IMR-90 (cell line): Measurements from ENCODE around the gene APOA4. TPM values are rescaled to one million over a fixed set of nuclear protein-coding genes. Genes with fewer than 3 reads are reported as not detected.

Experiments
- ATAC-seq: fragments of 200-7000 bp; cut with Tn5 transposase; 2 replicates; pipeline ENCODE4 v1.9.1; 2020; ENCODE audit warnings: low read depth, mild to moderate bottlenecking, moderate library complexity
- BruUV-seq: library from RNA; stranded (reverse); fragments of 400-500 nt; replicated peaks from 2 replicates; lab custom pipeline; 2021; lab: Mats Ljungman, UMichigan
- CTCF ChIA-PET: fragments of 300-600 bp; formaldehyde crosslinking; extraction: SDS; loops from one replicate; lab custom pipeline; 2021; ENCODE audit warnings: antibody characterized with exemption; lab: Yijun Ruan, JAX
- POLR2A ChIA-PET: fragments of 300-600 bp; sonication (Branson Sonifier 250); formaldehyde crosslinking; loops from one replicate; lab custom pipeline; 2022; ENCODE audit warnings: antibody characterized with exemption; ENCODE audit not compliant: unreplicated experiment; lab: Charles Lee
- DNase-seq: peaks from one replicate; pipeline ENCODE4 v3.0.0; 2013
- H2AFZ ChIP-seq: replicated peaks from 2 replicates; pipeline ENCODE3; 2013; ENCODE audit warnings: low read length, mild to moderate bottlenecking; ENCODE audit not compliant: poor library complexity
- H2AK5ac ChIP-seq: 2 replicates; pipeline ENCODE4 v1.6.1; 2013; ENCODE audit warnings: low read depth, low read length, inconsistent platforms
- H2AK9ac ChIP-seq: replicated peaks from 2 replicates; pipeline ENCODE3; 2013; ENCODE audit warnings: mild to moderate bottlenecking, low read depth, low read length, moderate library complexity; ENCODE audit not compliant: poor library complexity
- H2BK120ac ChIP-seq: 2 replicates; pipeline ENCODE4 v1.6.1; 2013; ENCODE audit warnings: low read depth, low read length, inconsistent platforms
- H2BK15ac ChIP-seq: 3 replicates; pipeline ENCODE4 v1.6.1; 2013; ENCODE audit warnings: low read depth, low read length, inconsistent platforms
- H2BK20ac ChIP-seq: 2 replicates; pipeline ENCODE4 v1.6.1; 2013; ENCODE audit warnings: low read depth, mild to moderate bottlenecking, inconsistent platforms, low read length, moderate library complexity
- H2BK5ac ChIP-seq: 2 replicates; pipeline ENCODE4 v1.6.1; 2013; ENCODE audit warnings: mild to moderate bottlenecking, low read depth, low read length, inconsistent platforms; ENCODE audit not compliant: poor library complexity, severe bottlenecking
- H3K14ac ChIP-seq: replicated peaks from 2 replicates; pipeline ENCODE4 v1.6.1; 2013; ENCODE audit warnings: low read depth, low read length, inconsistent platforms
- H3K18ac ChIP-seq: 2 replicates; pipeline ENCODE4 v1.6.1; 2013; ENCODE audit warnings: low read depth, low read length, control low read depth
- H3K23ac ChIP-seq: 2 replicates; pipeline ENCODE4 v1.6.1; 2013; ENCODE audit warnings: low read depth, low read length, inconsistent platforms
- H3K27ac ChIP-seq: 2 replicates; pipeline ENCODE4 v1.5.1; 2013; ENCODE audit warnings: mild to moderate bottlenecking, control low read depth, low read length; ENCODE audit not compliant: insufficient read depth
- H3K27me3 ChIP-seq: 2 replicates; pipeline ENCODE4 v1.6.1; 2013; ENCODE audit warnings: low read length; ENCODE audit not compliant: control insufficient read depth, insufficient read depth
- H3K36me3 ChIP-seq: 2 replicates; pipeline ENCODE4 v1.6.1; 2013; ENCODE audit warnings: low read length, mixed read lengths; ENCODE audit not compliant: control insufficient read depth, insufficient read depth
- H3K4ac ChIP-seq: 2 replicates; pipeline ENCODE4 v1.6.1; 2013; ENCODE audit warnings: low read depth, low read length, inconsistent platforms
- H3K4me1 ChIP-seq: 2 replicates; pipeline ENCODE4 v1.6.1; 2013; ENCODE audit warnings: low read length, mixed read lengths; ENCODE audit not compliant: control insufficient read depth, insufficient read depth
- H3K4me2 ChIP-seq: 2 replicates; pipeline ENCODE4 v1.6.1; 2013; ENCODE audit warnings: low read depth, mild to moderate bottlenecking, control low read depth, low read length, moderate library complexity
- H3K4me3 ChIP-seq: 2 replicates; pipeline ENCODE4 v1.5.1; 2013; ENCODE audit warnings: low read depth, mild to moderate bottlenecking, control low read depth, low read length, moderate library complexity; ENCODE audit not compliant: insufficient read depth
- H3K56ac ChIP-seq: 2 replicates; pipeline ENCODE4 v1.6.1; 2013; ENCODE audit warnings: low read length, inconsistent platforms; ENCODE audit not compliant: insufficient read depth; ENCODE audit errors: extremely low read depth
- H3K79me1 ChIP-seq, 2 experiments: 2 replicates each; pipeline ENCODE4 v1.6.1; 2013; ENCODE audit warnings: low read length in 2 of 2, inconsistent platforms in 1 of 2, low read depth in 1 of 2
- H3K9ac ChIP-seq: 2 replicates; pipeline ENCODE4 v1.6.1; 2013; ENCODE audit warnings: low read depth, low read length, control low read depth
- H3K9me1 ChIP-seq: 2 replicates; pipeline ENCODE4 v1.6.1; 2013; ENCODE audit warnings: low read length, inconsistent platforms; ENCODE audit not compliant: insufficient read depth
- H3K9me3 ChIP-seq: 2 replicates; pipeline ENCODE4 v1.6.1; 2013; ENCODE audit warnings: low read length; ENCODE audit not compliant: control insufficient read depth, insufficient read depth
- H4K20me1 ChIP-seq: 2 replicates; pipeline ENCODE4 v1.6.1; 2013; ENCODE audit warnings: low read length, inconsistent platforms; ENCODE audit not compliant: insufficient read depth
- H4K5ac ChIP-seq: 2 replicates; pipeline ENCODE4 v1.6.1; 2013; ENCODE audit warnings: mild to moderate bottlenecking, low read depth, low read length, control low read depth
- H4K8ac ChIP-seq, 2 experiments: 2 replicates each; pipeline ENCODE4 v1.6.1; 2013; ENCODE audit warnings: low read depth in 2 of 2, low read length in 2 of 2, control low read depth in 1 of 2, inconsistent platforms in 1 of 2
- H4K91ac ChIP-seq: 2 replicates; pipeline ENCODE4 v1.6.1; 2013; ENCODE audit warnings: low read depth, low read length, inconsistent platforms; ENCODE audit not compliant: insufficient read depth
- BHLHE40 ChIP-seq: fragments of 150-350 bp; IDR thresholded peaks from 2 replicates; pipeline ENCODE4 v1.6.1; 2016; ENCODE audit warnings: mild to moderate bottlenecking, low read depth, low read length
- CEBPB ChIP-seq: IDR thresholded peaks from 2 replicates; pipeline ENCODE4 v1.6.1; 2012; ENCODE audit warnings: low read depth, low read length, improper control_type of control experiment
- CHD1 ChIP-seq: IDR thresholded peaks from 2 replicates; pipeline ENCODE4 v1.6.1; 2012; ENCODE audit warnings: low read depth, low read length, improper control_type of control experiment
- ELK1 ChIP-seq: fragments of 150-350 bp; IDR thresholded peaks from 2 replicates; pipeline ENCODE4 v1.6.1; 2016; ENCODE audit warnings: low read depth, mild to moderate bottlenecking, low read length, moderate library complexity, borderline replicate concordance
- FOS ChIP-seq: fragments of 150-350 bp; IDR thresholded peaks from 2 replicates; pipeline ENCODE4 v1.6.1; 2016; ENCODE audit warnings: low read depth, low read length
- MAZ ChIP-seq: IDR thresholded peaks from 2 replicates; pipeline ENCODE4 v1.6.1; 2012; ENCODE audit warnings: low read depth, mild to moderate bottlenecking, low read length, improper control_type of control experiment, moderate library complexity, borderline replicate concordance
- MXI1 ChIP-seq: IDR thresholded peaks from 2 replicates; pipeline ENCODE4 v1.6.1; 2012; ENCODE audit warnings: low read depth, mild to moderate bottlenecking, low read length, moderate library complexity, borderline replicate concordance
- NFE2L2 ChIP-seq: fragments of 150-350 bp; IDR thresholded peaks from 2 replicates; pipeline ENCODE4 v1.6.1; 2016; ENCODE audit warnings: low read depth, mild to moderate bottlenecking, low read length
- POLR2A ChIP-seq: IDR thresholded peaks from 2 replicates; pipeline ENCODE4 v1.6.1; 2012; ENCODE audit warnings: mild to moderate bottlenecking, low read depth, low read length
- RAD21 ChIP-seq: IDR thresholded peaks from 2 replicates; pipeline ENCODE4 v1.6.1; 2012; ENCODE audit warnings: low read length, improper control_type of control experiment
- RFX5 ChIP-seq: IDR thresholded peaks from 2 replicates; pipeline ENCODE4 v1.8.0; 2012; ENCODE audit warnings: low read depth, mild to moderate bottlenecking, low read length, moderate library complexity
- SMC3 ChIP-seq: fragments of 150-350 bp; IDR thresholded peaks from 2 replicates; pipeline ENCODE4 v1.6.1; 2016; ENCODE audit warnings: low read depth, mild to moderate bottlenecking, antibody characterized with exemption, low read length, moderate library complexity
- USF2 ChIP-seq: fragments of 150-350 bp; IDR thresholded peaks from 2 replicates; pipeline ENCODE4 v1.6.1; 2017; ENCODE audit warnings: mild to moderate bottlenecking, antibody characterized with exemption, low read length, low read depth
- WGBS, 2 experiments: methylation state at CpG; one replicate each; pipeline versions ENCODE4 v1.1.5 to v1.1.7; 2013; ENCODE audit warnings: missing lambda C conversion rate in 2 of 2; ENCODE audit not compliant: insufficient read length in 1 of 2; ENCODE audit errors: extremely low coverage in 2 of 2; 5-methylcytosine and 5-hydroxymethylcytosine counted together
- dilution Hi-C: fragments of 300-500 bp; cut with HindIII; formaldehyde crosslinking; loops from one replicate; pipeline ENCODE4 v1.14.3; 2018; ENCODE audit warnings: low sequenced_read_pairs; ENCODE audit not compliant: unreplicated experiment
- in situ Hi-C: fragments of 300-500 bp; cut with MboI; formaldehyde crosslinking; loops from 3 replicates; pipeline ENCODE4 v1.14.3; 2019; ENCODE audit warnings: low sequenced_read_pairs, inconsistent platforms, mixed read lengths
- intact Hi-C: fragments of 100-400 bp; cut with micrococcal nuclease; formaldehyde crosslinking; loops from 2 replicates; pipeline ENCODE4 v1.10.0; 2022
- polyA plus RNA-seq, 3 experiments: library from polyadenylated mRNA; depleted of rRNA; stranded (reverse); fragments of >200 nt; gene quantifications; 2 replicates each; pipeline ENCODE4 v1.2.3, GENCODE V29; 2012; ENCODE audit warnings: low replicate concordance in 1 of 3
- total RNA-seq: library from RNA; depleted of rRNA; stranded (reverse); fragments of >200 nt; gene quantifications from 2 replicates; pipeline ENCODE4 v1.2.3, GENCODE V29; 2012
- TF ChIP-seq, protein P1 (sequence below): conservative IDR thresholded peaks from 2 replicates; pipeline ENCODE4 v1.5.1; 2012; ENCODE audit warnings: mild to moderate bottlenecking, low read depth, low read length, improper control_type of control experiment

The APOA4 gene
- total and polyA plus RNA-seq, 2 of the 4 experiments (the other 2 are of a cell fraction): not detected

DNA sequence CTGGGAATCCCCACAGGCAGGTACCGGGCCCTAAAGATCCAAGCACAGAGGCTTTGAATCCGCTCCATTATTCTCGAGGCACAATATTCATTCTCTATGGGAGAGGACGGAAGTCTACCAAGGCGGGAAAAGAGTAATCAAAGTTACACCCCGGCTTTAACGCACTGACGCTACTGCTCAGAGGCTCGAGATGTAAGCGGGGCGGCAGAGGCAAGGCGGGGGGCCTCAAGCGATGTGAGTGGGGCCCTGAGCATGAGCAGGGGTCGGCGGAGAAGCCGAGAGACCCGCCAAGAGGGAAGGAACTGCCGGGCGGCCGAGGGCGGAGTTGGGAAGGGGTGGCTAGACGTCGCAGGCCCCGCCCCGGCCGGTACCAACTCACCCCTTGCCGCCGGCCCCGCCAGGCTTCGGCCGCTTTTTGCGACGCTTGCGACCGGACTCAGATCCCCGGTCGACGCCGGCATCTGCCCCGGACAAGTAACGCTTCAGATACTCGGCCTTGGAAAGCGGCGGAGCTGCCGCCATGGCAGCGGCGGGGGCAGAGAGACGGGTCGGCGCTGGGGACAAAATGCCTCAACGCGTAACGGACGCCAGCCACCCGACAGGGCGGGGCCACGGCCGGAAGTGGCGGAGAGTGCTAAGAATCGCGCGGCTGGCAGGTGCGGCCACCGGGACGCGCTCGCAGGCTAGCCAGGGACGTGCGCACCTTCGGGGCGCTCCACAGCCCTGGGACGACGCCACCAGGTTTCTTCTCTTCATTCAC lies 50.5 kb downstream of the APOA4 start, which contains the start of gene BUD13:
TSS of gene BUD13 (minus strand) at position 545 of the 760 bp plus-strand sequence. CDS start at position 522, 23 bp downstream.
- Histone ChIP-seq H3K4me1 (peaks cover 5% of the 10 kb centered on the region), H4K8ac (peak within 1 kb of the TSS; percentile 83 to 88), H3K4me2 (peak within 1 kb of the TSS; percentile 93), H3K4me3 (peak within 1 kb of the TSS; percentile 96), H2AK9ac (peak within 1 kb of the TSS; percentile 89), H3K9ac (peak within 1 kb of the TSS; percentile 97), H3K27me3 (no peaks in the 10 kb centered on the region), H4K20me1 (no peaks in the 10 kb centered on the region; the same call in 1 of the 2 replicates), H2AFZ (peak within 1 kb of the TSS; percentile 98), H3K23ac (peak within 1 kb of the TSS; percentile 91), H3K36me3 (peaks cover 6% of the 10 kb centered on the region), H4K5ac (peak within 1 kb of the TSS; percentile 85), H3K79me1 (peaks cover 11 to 33% of the 10 kb centered on the region in 2 experiments), H2BK20ac (0 out of 2 replicates have a peak within 1 kb of the TSS, but pooled peaks have one; percentile 22), H3K56ac (peak within 1 kb of the TSS; percentile 80; the same call in 1 of the 2 replicates), H2BK120ac (peak within 1 kb of the TSS; percentile 86), H2BK5ac (peak within 1 kb of the TSS; percentile 97), H3K9me3 (no peaks in the 10 kb centered on the region), H3K14ac (peak within 1 kb of the TSS; percentile 91), H3K9me1 (peaks cover 8% of the 10 kb centered on the region; the same call in 1 of the 2 replicates), H2AK5ac (peak within 1 kb of the TSS; percentile 86), H3K18ac (peak within 1 kb of the TSS; percentile 85), H3K4ac (peak within 1 kb of the TSS; percentile 83), H4K91ac (peak within 1 kb of the TSS; percentile 92), H2BK15ac (peak within 1 kb of the TSS; percentile 31; the same call in 2 of the 3 replicates), H3K27ac (peak within 1 kb of the TSS; percentile 98)
- in situ Hi-C loops (no loop called here), dilution Hi-C loops (no loop called here), intact Hi-C loops (loop anchor here (5.0 kb wide), 1 partner anchor 1795 kb away; the partner anchor contains the start of gene IFT46)
- CTCF ChIA-PET: no interaction called here
- 0% methylated on average over 37 of the region's 73 CpGs; no CpG with 5 or more reads in 1 of the 2 experiments for WGBS, 2 experiments
- no TSS peak for BruUV-seq
- POLR2A ChIA-PET: interaction anchor here (0.6 kb wide), 1 partner anchor 257 kb away, joined by 3 read pairs; no protein-coding TSS in a partner anchor
- ATAC-seq (peak; percentile 93), DNase-seq (peak; percentile 75)
- TF ChIP-seq POLR2A: peak; percentile 64
- TF ChIP-seq SMC3: no peak
- no peak for TF ChIP-seq NFE2L2
- no peak; the same call in 1 of the 2 replicates for TF ChIP-seq MXI1
- TF ChIP-seq, protein P1, sequence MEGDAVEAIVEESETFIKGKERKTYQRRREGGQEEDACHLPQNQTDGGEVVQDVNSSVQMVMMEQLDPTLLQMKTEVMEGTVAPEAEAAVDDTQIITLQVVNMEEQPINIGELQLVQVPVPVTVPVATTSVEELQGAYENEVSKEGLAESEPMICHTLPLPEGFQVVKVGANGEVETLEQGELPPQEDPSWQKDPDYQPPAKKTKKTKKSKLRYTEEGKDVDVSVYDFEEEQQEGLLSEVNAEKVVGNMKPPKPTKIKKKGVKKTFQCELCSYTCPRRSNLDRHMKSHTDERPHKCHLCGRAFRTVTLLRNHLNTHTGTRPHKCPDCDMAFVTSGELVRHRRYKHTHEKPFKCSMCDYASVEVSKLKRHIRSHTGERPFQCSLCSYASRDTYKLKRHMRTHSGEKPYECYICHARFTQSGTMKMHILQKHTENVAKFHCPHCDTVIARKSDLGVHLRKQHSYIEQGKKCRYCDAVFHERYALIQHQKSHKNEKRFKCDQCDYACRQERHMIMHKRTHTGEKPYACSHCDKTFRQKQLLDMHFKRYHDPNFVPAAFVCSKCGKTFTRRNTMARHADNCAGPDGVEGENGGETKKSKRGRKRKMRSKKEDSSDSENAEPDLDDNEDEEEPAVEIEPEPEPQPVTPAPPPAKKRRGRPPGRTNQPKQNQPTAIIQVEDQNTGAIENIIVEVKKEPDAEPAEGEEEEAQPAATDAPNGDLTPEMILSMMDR: no peak
- TF ChIP-seq BHLHE40: peak; percentile 64
- no peak for TF ChIP-seq RFX5
- TF ChIP-seq RAD21: no peak
- TF ChIP-seq USF2: no peak
- TF ChIP-seq CEBPB: no peak
- no peak for TF ChIP-seq CHD1
- TF ChIP-seq ELK1: 0 out of 2 replicates have a peak, but pooled peaks have one; percentile 27
- TF ChIP-seq FOS: no peak
- TF ChIP-seq MAZ: peak; percentile 96
